Ishikawa (cell line): ENCODE data around the gene RCOR3.

Source experiments
- CEBPB ChIP-seq: IDR thresholded peaks from 2 replicates; pipeline ENCODE4 v1.6.1; 2012
- CREB1 ChIP-seq: IDR thresholded peaks from 2 replicates; pipeline ENCODE4 v1.6.1; 2012; ENCODE audit warnings: low read depth
- EGR1 ChIP-seq: IDR thresholded peaks from 2 replicates; pipeline ENCODE4 v1.6.1; 2012
- EP300 ChIP-seq: IDR thresholded peaks from 2 replicates; pipeline ENCODE4 v1.6.1; 2012; ENCODE audit warnings: borderline replicate concordance
- FOXM1 ChIP-seq: IDR thresholded peaks from 2 replicates; pipeline ENCODE4 v1.6.1; 2012; ENCODE audit warnings: low read depth, borderline replicate concordance
- MAX ChIP-seq: IDR thresholded peaks from 2 replicates; pipeline ENCODE4 v1.6.1; 2012
- NFIC ChIP-seq: IDR thresholded peaks from 2 replicates; pipeline ENCODE4 v1.6.1; 2012
- RAD21 ChIP-seq: IDR thresholded peaks from 2 replicates; pipeline ENCODE4 v1.6.1; 2012; ENCODE audit warnings: low read depth
- REST ChIP-seq: IDR thresholded peaks from 2 replicates; pipeline ENCODE4 v1.6.1; 2012; ENCODE audit warnings: low read depth, mild to moderate bottlenecking
- TAF1 ChIP-seq: IDR thresholded peaks from 2 replicates; pipeline ENCODE4 v1.6.1; 2012; ENCODE audit warnings: low read depth, mild to moderate bottlenecking
- TCF12 ChIP-seq: IDR thresholded peaks from 2 replicates; pipeline ENCODE4 v1.6.1; 2012; ENCODE audit warnings: low read depth
- TEAD4 ChIP-seq: IDR thresholded peaks from 2 replicates; pipeline ENCODE4 v1.6.1; 2012
- YY1 ChIP-seq: IDR thresholded peaks from 2 replicates; pipeline ENCODE4 v1.6.1; 2012; ENCODE audit warnings: low read depth
- ZBTB7A ChIP-seq: IDR thresholded peaks from 2 replicates; pipeline ENCODE4 v1.6.1; 2012; ENCODE audit warnings: low read depth
- TF ChIP-seq, protein P1 (sequence below): IDR thresholded peaks from 2 replicates; pipeline ENCODE4 v1.6.1; 2012

Gene RCOR3

GRCh38 chr1:211231873-211232272 lies 27.3 kb upstream of the RCOR3 start:
- TF ChIP-seq EGR1 (no peak), EP300 (no peak), REST (no peak), YY1 (no peak), TEAD4 (no peak), NFIC (no peak), MAX (no peak), ZBTB7A (no peak), CEBPB (no peak), FOXM1 (no peak), TCF12 (no peak), RAD21 (no peak), TAF1 (no peak), CREB1 (no peak)
- TF ChIP-seq, protein P1, sequence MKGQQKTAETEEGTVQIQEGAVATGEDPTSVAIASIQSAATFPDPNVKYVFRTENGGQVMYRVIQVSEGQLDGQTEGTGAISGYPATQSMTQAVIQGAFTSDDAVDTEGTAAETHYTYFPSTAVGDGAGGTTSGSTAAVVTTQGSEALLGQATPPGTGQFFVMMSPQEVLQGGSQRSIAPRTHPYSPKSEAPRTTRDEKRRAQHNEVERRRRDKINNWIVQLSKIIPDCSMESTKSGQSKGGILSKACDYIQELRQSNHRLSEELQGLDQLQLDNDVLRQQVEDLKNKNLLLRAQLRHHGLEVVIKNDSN: no peak

DNA sequence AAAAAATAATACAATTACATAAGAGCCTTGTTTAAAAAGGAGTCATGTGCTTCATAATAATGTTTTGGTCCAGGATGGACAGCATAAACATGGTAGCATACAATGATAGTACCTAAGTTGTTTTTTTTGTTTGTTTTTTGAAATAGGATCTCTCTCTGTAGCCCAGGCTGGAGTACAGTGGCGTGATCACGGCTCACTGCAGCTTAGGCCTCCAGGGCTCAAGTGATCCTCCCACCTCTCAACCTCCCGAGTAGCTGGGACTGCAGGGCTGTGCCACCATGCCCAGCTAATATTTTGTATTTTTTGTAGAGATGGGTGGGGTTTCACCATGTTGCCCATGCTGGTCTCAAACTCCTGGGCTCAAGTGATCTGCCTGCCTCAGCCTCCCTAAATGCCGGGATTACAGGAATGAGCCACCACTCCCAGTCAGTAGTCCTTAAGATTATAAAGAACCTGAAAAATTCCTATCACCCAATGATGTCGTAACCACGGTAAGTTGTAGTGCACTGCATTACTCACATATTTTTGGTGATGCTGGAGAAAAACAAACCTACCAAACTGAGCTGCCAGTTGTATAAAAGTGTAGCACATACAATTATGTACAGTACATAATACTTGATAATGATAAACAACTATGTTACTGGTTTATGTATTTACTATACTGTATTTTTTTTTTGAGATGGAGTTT lies 22.4 kb upstream of the RCOR3 start:
- TF ChIP-seq MAX (no peak), CEBPB (no peak), CREB1 (no peak), TEAD4 (no peak), RAD21 (no peak), NFIC (no peak), FOXM1 (no peak), REST (no peak)

GRCh38 chr1:211237579-211237978 lies 21.6 kb upstream of the RCOR3 start:
- TF ChIP-seq TCF12: no peak
- no peak for TF ChIP-seq ZBTB7A
- no peak for TF ChIP-seq FOXM1
- TF ChIP-seq EGR1: no peak
- no peak for TF ChIP-seq CREB1
- TF ChIP-seq RAD21: no peak
- TF ChIP-seq NFIC: no peak
- TF ChIP-seq TEAD4: no peak
- TF ChIP-seq, protein P1: no peak
- TF ChIP-seq YY1: no peak
- TF ChIP-seq CEBPB: no peak
- TF ChIP-seq EP300: no peak
- TF ChIP-seq REST: no peak
- no peak for TF ChIP-seq MAX
- TF ChIP-seq TAF1: no peak

GRCh38 chr1:211241071-211241470 lies 18.1 kb upstream of the RCOR3 start:
- no peak for TF ChIP-seq EGR1
- TF ChIP-seq REST: no peak
- TF ChIP-seq, protein P1: no peak
- TF ChIP-seq TCF12: no peak
- TF ChIP-seq RAD21: no peak
